HG02588 (cell line): Measurements from ENCODE around the gene CAPN8.
"Not testable (repeated sequence)": the region's sequence is repeated elsewhere in the genome, so short reads cannot be mapped to it uniquely, and the experiment has no call there.

Source experiments
- ATAC-seq: cut with Tn5 transposase; IDR thresholded peaks from one replicate; pipeline ENCODE4 v1.9.1; 2021; ENCODE audit warnings: mild to moderate bottlenecking, moderate library complexity; ENCODE audit not compliant: unreplicated experiment

The CAPN8 gene

GRCh38 chr1:223534677-223535076, 130.8 kb downstream of the CAPN8 start:
- ATAC-seq = no peak

- no peak for ATAC-seq
These were observed 131.8 kb downstream of the CAPN8 start for GRCh38 chr1:223533708-223534107.

GRCh38 chr1:223531742-223532341, 133.7 kb downstream of the CAPN8 start:
- ATAC-seq = no peak

- ATAC-seq = no peak
These were observed 139.5 kb downstream of the CAPN8 start for GRCh38 chr1:223525957-223526356.

- no peak for ATAC-seq
These were observed 140.0 kb downstream of the CAPN8 start for GRCh38 chr1:223525546-223525945.

GRCh38 chr1:223524930-223525451, 140.5 kb downstream of the CAPN8 start:
- no peak for ATAC-seq

GRCh38 chr1:223521150-223521549, 144.4 kb downstream of the CAPN8 start:
- ATAC-seq = no peak

GRCh38 chr1:223520200-223520599, 145.3 kb downstream of the CAPN8 start:
- no peak for ATAC-seq

- ATAC-seq = no peak
These were observed 146.4 kb downstream of the CAPN8 start for GRCh38 chr1:223519116-223519515.

GRCh38 chr1:223518553-223518952, 146.9 kb downstream of the CAPN8 start:
- not testable (repeated sequence) for ATAC-seq

- no peak for ATAC-seq
These were observed 149.6 kb downstream of the CAPN8 start for GRCh38 chr1:223515926-223516325.

- ATAC-seq = no peak
These were observed 150.1 kb downstream of the CAPN8 start for GRCh38 chr1:223515421-223515820.

GRCh38 chr1:223514644-223515043, 150.9 kb downstream of the CAPN8 start:
- ATAC-seq = no peak

- ATAC-seq = no peak
These were observed 152.2 kb downstream of the CAPN8 start for GRCh38 chr1:223513309-223513708.

- no peak for ATAC-seq
These were observed 153.4 kb downstream of the CAPN8 start for GRCh38 chr1:223512057-223512456.

- ATAC-seq = no peak
These were observed 156.7 kb downstream of the CAPN8 start for GRCh38 chr1:223508796-223509195.

- no peak for ATAC-seq
These were observed 160.8 kb downstream of the CAPN8 start for GRCh38 chr1:223504741-223505140.

- no peak for ATAC-seq
These were observed 162.2 kb downstream of the CAPN8 start for GRCh38 chr1:223503348-223503747.

GRCh38 chr1:223500560-223501425, 164.7 kb downstream of the CAPN8 start:
- ATAC-seq = no peak

- no peak for ATAC-seq
These were observed 168.6 kb downstream of the CAPN8 start for GRCh38 chr1:223496883-223497282.

GRCh38 chr1:223494926-223495645, 170.4 kb downstream of the CAPN8 start:
- ATAC-seq = no peak
